B cell (primary cell): ENCODE results near the gene ARPP19. TPM values are rescaled to one million over a fixed set of nuclear protein-coding genes. Genes with fewer than 3 reads are reported as not detected.

ENCODE experiments used
- ATAC-seq: fragments of 200-7000 bp; cut with Tn5 transposase; one replicate; pipeline ENCODE4 v1.10.0; 2021; ENCODE audit warnings: low read depth, mild to moderate bottlenecking, moderate number of reproducible peaks, moderate library complexity
- CTCF ChIA-PET: fragments of 350-600 bp; sonication (Branson Sonifier 250); formaldehyde crosslinking; loops from one replicate; lab custom pipeline; 2021; ENCODE audit warnings: antibody characterized with exemption, inconsistent platforms; lab: Charles Lee
- POLR2A ChIA-PET: fragments of 350-600 bp; sonication (Branson Sonifier 250); formaldehyde crosslinking; loops from one replicate; lab custom pipeline; 2021; ENCODE audit warnings: antibody characterized with exemption; lab: Charles Lee
- DNase-seq: peaks from one replicate; pipeline ENCODE4 v3.0.0; 2013
- H2AFZ ChIP-seq: 2 replicates; pipeline ENCODE4 v1.6.1; 2012; ENCODE audit warnings: mild to moderate bottlenecking, low read depth, low read length; ENCODE audit not compliant: insufficient read depth, poor library complexity, severe bottlenecking
- H3K27ac ChIP-seq, 2 donors: 1 replicate in 1 of 2; 2 replicates in 1 of 2; pipeline ENCODE4 v1.5.1; 2012 to 2013; ENCODE audit warnings: low read length in 2 of 2, mild to moderate bottlenecking in 2 of 2, moderate library complexity in 1 of 2
- H3K27me3 ChIP-seq, 4 experiments: fragments of 200-600 bp in 1 of 4; sonication (generic) in 1 of 4; replicated peaks in 1 of 4; 1 replicate in 2 of 4; 2 replicates in 2 of 4; pipeline versions ENCODE4 v1.6.1 to v1.7.0; 2013 to 2016; ENCODE audit warnings: low read length in 3 of 4, mild to moderate bottlenecking in 2 of 4, mixed read lengths in 1 of 4, moderate library complexity in 1 of 4; ENCODE audit not compliant: insufficient read depth in 4 of 4, control insufficient read depth in 3 of 4; ENCODE audit errors: control extremely low read depth in 1 of 4
- H3K36me3 ChIP-seq, 2 experiments: replicated peaks in 1 of 2; 1 replicate in 1 of 2; 2 replicates in 1 of 2; pipeline versions ENCODE4 v1.6.1 to v1.7.1; 2013; ENCODE audit warnings: low read length in 1 of 2; ENCODE audit not compliant: insufficient read depth in 2 of 2, control insufficient read depth in 1 of 2; ENCODE audit errors: control extremely low read depth in 1 of 2, extremely low read depth in 1 of 2
- H3K4me1 ChIP-seq, 2 donors: fragments of 200-600 bp in 1 of 2; sonication (generic) in 1 of 2; 1 replicate in 1 of 2; 2 replicates in 1 of 2; pipeline versions ENCODE4 v1.5.1 to v1.6.1; 2013 to 2017; ENCODE audit warnings: low read length in 2 of 2; ENCODE audit not compliant: control insufficient read depth in 2 of 2, insufficient read depth in 2 of 2
- H3K4me2 ChIP-seq: replicated peaks from 2 replicates; pipeline ENCODE3; 2012; ENCODE audit warnings: mild to moderate bottlenecking, low read depth, low read length; ENCODE audit not compliant: poor library complexity, severe bottlenecking
- H3K4me3 ChIP-seq, 5 experiments: fragments of 200-600 bp in 1 of 5; sonication (generic) in 1 of 5; 1 replicate in 3 of 5; 2 replicates in 2 of 5; pipeline versions ENCODE4 v1.5.1 to v1.7.0; 2011 to 2016; ENCODE audit warnings: low read length in 4 of 5, mild to moderate bottlenecking in 4 of 5, low read depth in 2 of 5, control low read depth in 1 of 5, moderate library complexity in 1 of 5; ENCODE audit not compliant: insufficient read depth in 1 of 5; ENCODE audit errors: control extremely low read depth in 1 of 5, extremely low read depth in 1 of 5
- H3K79me2 ChIP-seq: fragments of 200-600 bp; sonication (generic); one replicate; pipeline ENCODE4 v1.6.0; 2016; ENCODE audit warnings: low read length; ENCODE audit not compliant: control insufficient read depth, insufficient read depth
- H3K9ac ChIP-seq: fragments of 200-600 bp; sonication (generic); 2 replicates; pipeline ENCODE4 v1.6.1; 2017; ENCODE audit warnings: mild to moderate bottlenecking, low read length, moderate library complexity
- H3K9me3 ChIP-seq, 3 donors: one replicate each; pipeline versions ENCODE4 v1.6.1 to v1.7.1; 2013; ENCODE audit warnings: low read length in 2 of 3; ENCODE audit not compliant: control insufficient read depth in 2 of 3, insufficient read depth in 1 of 3; ENCODE audit errors: control extremely low read depth in 1 of 3
- H4K20me1 ChIP-seq: 2 replicates; pipeline ENCODE4 v1.6.0; 2012; ENCODE audit warnings: mild to moderate bottlenecking, low read length; ENCODE audit not compliant: insufficient read depth, control insufficient read depth, poor library complexity, severe bottlenecking
- H3K27ac Mint-ChIP-seq: one replicate; pipeline ENCODE4 v1.8.0; 2021; ENCODE audit warnings: mixed read lengths
- H3K27me3 Mint-ChIP-seq: one replicate; pipeline ENCODE4 v1.8.0; 2021; ENCODE audit warnings: mixed read lengths
- H3K4me1 Mint-ChIP-seq: one replicate; pipeline ENCODE4 v1.8.0; 2021; ENCODE audit warnings: mixed read lengths
- H3K4me3 Mint-ChIP-seq: one replicate; pipeline ENCODE4 v1.8.0; 2021; ENCODE audit warnings: mixed read lengths
- H3K9me3 Mint-ChIP-seq: one replicate; pipeline ENCODE4 v1.8.0; 2022; ENCODE audit warnings: mixed read lengths; ENCODE audit not compliant: insufficient read depth
- CTCF ChIP-seq: fragments of 200-600 bp; IDR thresholded peaks from one replicate; pipeline ENCODE4 v1.8.0; 2022; ENCODE audit warnings: antibody characterized with exemption, mild to moderate bottlenecking
- EZH2 ChIP-seq: IDR thresholded peaks from 2 replicates; pipeline ENCODE4 v1.6.1; 2012; ENCODE audit warnings: borderline replicate concordance, low read depth, mild to moderate bottlenecking, moderate library complexity, low read length; ENCODE audit not compliant: insufficient read depth, poor library complexity, severe bottlenecking
- WGBS: methylation state at CpG from one replicate; pipeline ENCODE4 v1.1.5; 2013; ENCODE audit warnings: missing lambda C conversion rate; ENCODE audit not compliant: insufficient coverage; 5-methylcytosine and 5-hydroxymethylcytosine counted together
- intact Hi-C: fragments of 100-400 bp; cut with micrococcal nuclease; formaldehyde crosslinking; loops from one replicate; pipeline ENCODE4 v1.10.0; 2022
- polyA plus RNA-seq: library from polyadenylated mRNA; depleted of rRNA; stranded (reverse); fragments of >200 nt; gene quantifications from 2 replicates; pipeline ENCODE4 v1.2.3, GENCODE V29; 2012
- total RNA-seq, 2 donors: library from RNA; stranded (reverse); fragments of 120-200 nt in 1 of 2; gene quantifications; 1 replicate in 1 of 2; 2 replicates in 1 of 2; pipeline versions ENCODE4 v1.2.3 to v1.2.4, GENCODE V29; 2013 to 2022

Gene ARPP19
- total and polyA plus RNA-seq, 2 donors (not counting 1 experiment from before 2014, with no cell fraction given): 22.0 to 147 TPM

- H3K9me3 Mint-ChIP-seq: no peaks in the 10 kb centered on the region
- H3K9me3 ChIP-seq: no peaks in the 10 kb centered on the region
- H3K27ac ChIP-seq: peak overlapping the region in 1 of 2 donors; percentile 36
- H3K4me1 Mint-ChIP-seq: peaks cover 42% of the 10 kb centered on the region
- CTCF ChIA-PET: interaction anchor here (0.6 to 1.4 kb wide), 2 partner anchors 28 to 105 kb away, joined by 4 read pairs; no protein-coding TSS in a partner anchor
- H2AFZ ChIP-seq: no peak overlapping the region
- DNase-seq: no peak
- peak; percentile 81 for ATAC-seq
- H3K27me3 Mint-ChIP-seq: no peaks in the 10 kb centered on the region
- POLR2A ChIA-PET: no interaction called here
- H3K36me3 ChIP-seq: peaks cover 14 to 28% of the 10 kb centered on the region in 2 experiments
- 74% methylated on average over 3 of the region's 5 CpGs for WGBS
- no peaks in the 10 kb centered on the region for H3K27me3 ChIP-seq
- no peak overlapping the region for H3K4me3 Mint-ChIP-seq
- peaks cover 68% of the 10 kb centered on the region for H3K79me2 ChIP-seq
- peaks cover 0 to 6% of the 10 kb centered on the region in 2 donors for H3K4me1 ChIP-seq
- no peak for TF ChIP-seq CTCF
- TF ChIP-seq EZH2: no peak
- H3K4me2 ChIP-seq: no peak overlapping the region
- no peak overlapping the region for H3K4me3 ChIP-seq
- peak overlapping the region; percentile 15 for H3K27ac Mint-ChIP-seq
- peaks cover 78% of the 10 kb centered on the region for H4K20me1 ChIP-seq
- intact Hi-C loops: no loop called here
- H3K9ac ChIP-seq: no peak overlapping the region
Measured at GRCh38 chr15:52558196-52558595, 10.6 kb downstream of the ARPP19 start.

- Histone ChIP-seq H3K27me3 (no peaks in the 10 kb centered on the region), H3K9ac (no peak overlapping the region), H3K4me2 (no peak overlapping the region), H3K4me3 (no peak overlapping the region), H2AFZ (no peak overlapping the region), H3K4me1 (peaks cover 0 to 6% of the 10 kb centered on the region in 2 donors), H3K36me3 (peaks cover 15 to 28% of the 10 kb centered on the region in 2 experiments), H4K20me1 (peaks cover 69% of the 10 kb centered on the region), H3K79me2 (peaks cover 59% of the 10 kb centered on the region), H3K27ac (no peak overlapping the region), H3K9me3 (no peaks in the 10 kb centered on the region)
- CTCF ChIA-PET: no interaction called here
- H3K4me3 Mint-ChIP-seq: no peak overlapping the region
- DNase-seq: no peak
- H3K27ac Mint-ChIP-seq: no peak overlapping the region
- POLR2A ChIA-PET: no interaction called here
- intact Hi-C loops: no loop called here
- H3K9me3 Mint-ChIP-seq: no peaks in the 10 kb centered on the region
- H3K4me1 Mint-ChIP-seq: peaks cover 40% of the 10 kb centered on the region
- H3K27me3 Mint-ChIP-seq: no peaks in the 10 kb centered on the region
- TF ChIP-seq CTCF: no peak
- no peak for TF ChIP-seq EZH2
- ATAC-seq: no peak
Measured at GRCh38 chr15:52557274-52557641, 11.6 kb downstream of the ARPP19 start.
